NCI-H748 (cell line): Measurements from ENCODE around the gene MED7.
"Not testable (repeated sequence)": the region's sequence is repeated elsewhere in the genome, so short reads cannot be mapped to it uniquely, and the experiment has no call there.

Experiments used
- DNase-seq: peaks from one replicate; lab custom pipeline; 2025; ENCODE audit not compliant: unreplicated experiment; lab: John Stamatoyannopoulos, UW

Gene MED7

GRCh38 chr5:157142317-157143126 is at the start of gene MED7:
TSS of gene MED7 (minus strand) at chr5:157142865. CDS start at chr5:157139431, 3,434 bp downstream.
- DNase-seq, result peak; percentile 99

GRCh38 chr5:157189223-157189622 is 46.6 kb upstream of the MED7 start:
- DNase-seq, result no peak

- no peak for DNase-seq
These were observed 45.6 kb upstream of the MED7 start for GRCh38 chr5:157188270-157188669.

- DNase-seq, result no peak
These were observed 44.5 kb upstream of the MED7 start for GRCh38 chr5:157187046-157187754.

- no peak for DNase-seq
These were observed 43.8 kb upstream of the MED7 start for GRCh38 chr5:157186309-157187045.

- not testable (repeated sequence) for DNase-seq
These were observed 42.5 kb upstream of the MED7 start for GRCh38 chr5:157185122-157185521.

GRCh38 chr5:157184117-157184670 is 41.5 kb upstream of the MED7 start:
- DNase-seq, result no peak

GRCh38 chr5:157182143-157182757 is 39.6 kb upstream of the MED7 start:
- no peak for DNase-seq

- DNase-seq, result no peak
These were observed 38.0 kb upstream of the MED7 start, which contains the start of gene ITK for GRCh38 chr5:157180374-157181264. TSS of gene ITK (plus strand) at chr5:157180840. CDS start at chr5:157180978, 138 bp downstream.

GRCh38 chr5:157178966-157179365 is 36.3 kb upstream of the MED7 start:
- no peak for DNase-seq

- no peak for DNase-seq
These were observed 35.3 kb upstream of the MED7 start for GRCh38 chr5:157177953-157178352.

GRCh38 chr5:157175071-157175612 is 32.5 kb upstream of the MED7 start:
- no peak for DNase-seq

GRCh38 chr5:157172403-157172802 is 29.7 kb upstream of the MED7 start:
- DNase-seq, result no peak

- no peak for DNase-seq
These were observed 25.6 kb upstream of the MED7 start for GRCh38 chr5:157168286-157168685.

- no peak for DNase-seq
These were observed 24.6 kb upstream of the MED7 start for GRCh38 chr5:157167214-157167621.

- DNase-seq, result no peak
These were observed 23.8 kb upstream of the MED7 start, which contains the start of gene GARIN3 for GRCh38 chr5:157166214-157167213. TSS of gene GARIN3 (minus strand) at chr5:157166264. CDS start at chr5:157166168, 96 bp downstream.

- no peak for DNase-seq
These were observed 23.0 kb upstream of the MED7 start for GRCh38 chr5:157165668-157166067.

GRCh38 chr5:157165261-157165660 is 22.6 kb upstream of the MED7 start:
- no peak for DNase-seq
